GM19372 (cell line): ENCODE results near the gene DAAM2.

Source experiments
- ATAC-seq: cut with Tn5 transposase; IDR thresholded peaks from one replicate; pipeline ENCODE4 v1.9.1; 2021; ENCODE audit warnings: mild to moderate bottlenecking, low read depth, moderate library complexity; ENCODE audit not compliant: unreplicated experiment

DAAM2 gene

GRCh38 chr6:39945626-39946025 is 153.4 kb downstream of the DAAM2 start:
- no peak for ATAC-seq

DNA sequence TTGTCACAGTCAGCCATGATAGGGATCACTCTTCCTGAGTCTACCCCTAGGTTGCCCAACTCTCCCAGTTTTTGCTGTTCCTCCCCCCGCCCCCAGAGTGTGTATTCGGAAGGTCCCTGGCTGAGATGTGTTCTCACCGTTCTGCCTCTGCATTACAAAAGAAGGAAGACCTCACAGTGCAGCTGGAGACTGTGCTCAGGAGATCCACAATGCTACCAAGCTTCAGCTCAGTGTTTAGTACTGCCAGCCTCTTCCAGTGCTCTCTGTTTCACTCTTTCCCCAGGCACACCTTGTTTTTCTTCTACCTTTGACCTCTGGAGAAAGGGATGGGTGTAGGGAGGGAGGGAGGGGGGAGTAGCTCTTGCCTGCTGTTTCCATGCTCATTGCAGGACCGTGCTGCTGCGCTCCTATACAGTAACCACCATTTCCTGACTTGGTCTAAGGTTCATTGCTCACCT is 155.5 kb downstream of the DAAM2 start:
- no peak for ATAC-seq

DNA sequence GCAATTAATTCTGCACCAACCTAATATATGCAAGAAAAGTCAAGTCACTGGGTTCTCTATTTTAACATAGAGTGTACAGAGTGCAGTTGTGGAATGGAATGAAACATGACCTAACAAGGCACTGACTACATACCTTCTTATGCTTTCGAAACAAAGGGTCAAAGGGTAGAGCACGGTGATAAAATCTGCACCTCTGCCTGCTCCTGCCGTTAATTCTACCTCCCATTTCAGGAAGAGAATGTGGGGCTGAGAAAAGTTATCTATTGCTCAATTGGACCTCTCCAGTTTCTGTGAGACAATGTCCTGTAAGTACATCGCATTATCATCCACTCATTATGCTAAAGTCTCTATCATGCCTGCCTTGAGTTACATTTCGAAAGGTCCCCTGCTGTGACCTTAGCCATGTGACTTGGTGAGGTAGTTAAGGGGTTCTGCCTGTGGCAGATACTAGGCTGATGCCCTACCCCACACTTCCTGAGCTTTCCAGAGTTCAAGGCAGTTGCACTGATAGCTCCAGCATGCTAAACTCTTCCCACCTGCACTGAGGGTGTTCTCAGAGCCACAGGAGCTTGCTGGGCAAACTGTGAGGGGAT is 156.1 kb downstream of the DAAM2 start:
- ATAC-seq, result no peak

DNA sequence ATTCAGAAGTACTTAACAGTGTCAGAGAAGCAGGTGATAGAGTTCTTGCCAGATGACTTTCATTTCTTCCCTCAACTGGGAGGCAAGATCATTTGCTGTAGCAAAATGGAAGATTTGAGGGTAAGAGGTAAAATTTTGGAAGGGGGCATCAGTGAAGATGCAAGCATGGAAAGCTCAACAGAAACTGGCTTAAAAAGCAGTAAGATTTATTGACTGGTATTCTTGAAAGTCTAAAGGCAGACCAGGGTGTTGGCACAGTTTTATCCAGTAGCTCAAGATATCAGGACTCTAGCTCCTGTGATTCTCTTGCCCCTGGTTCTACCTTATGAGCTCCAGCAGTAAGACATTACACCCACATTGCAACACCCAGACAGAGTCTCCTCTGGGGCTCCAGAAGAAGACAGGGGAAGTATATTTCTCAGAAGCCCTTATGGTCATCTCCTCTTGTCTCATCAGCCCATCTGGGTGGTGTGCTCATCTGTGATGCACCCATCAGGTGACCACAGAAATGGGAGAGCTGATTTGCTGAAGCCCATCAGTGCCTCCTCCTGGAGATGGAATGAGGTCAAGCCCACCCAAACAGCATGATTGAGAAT is 158.0 kb downstream of the DAAM2 start:
- ATAC-seq, result no peak

DNA sequence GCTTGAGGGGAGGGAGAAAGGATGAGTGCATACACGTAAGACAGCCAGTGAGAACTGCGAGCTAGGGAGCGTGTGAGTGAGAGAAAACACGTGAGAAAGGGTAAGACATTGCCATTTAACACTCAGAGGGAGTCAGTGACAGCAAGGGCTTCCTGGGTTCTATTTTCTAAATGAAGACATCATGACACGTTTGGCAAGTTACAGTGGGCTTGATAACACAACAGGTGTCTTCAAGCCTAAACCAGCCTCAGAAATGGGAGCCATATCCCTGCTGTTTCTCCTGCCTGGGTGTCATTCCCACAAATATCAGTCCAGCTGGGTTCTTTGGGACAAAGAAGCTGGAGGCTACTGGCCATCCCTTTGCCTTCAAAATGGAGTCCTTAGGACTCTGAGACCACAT is 159.0 kb downstream of the DAAM2 start:
- ATAC-seq, result no peak

GRCh38 chr6:39951716-39952115 is 159.5 kb downstream of the DAAM2 start:
- no peak for ATAC-seq

- ATAC-seq, result no peak
Measured at GRCh38 chr6:39952167-39952566, 160.0 kb downstream of the DAAM2 start.

DNA sequence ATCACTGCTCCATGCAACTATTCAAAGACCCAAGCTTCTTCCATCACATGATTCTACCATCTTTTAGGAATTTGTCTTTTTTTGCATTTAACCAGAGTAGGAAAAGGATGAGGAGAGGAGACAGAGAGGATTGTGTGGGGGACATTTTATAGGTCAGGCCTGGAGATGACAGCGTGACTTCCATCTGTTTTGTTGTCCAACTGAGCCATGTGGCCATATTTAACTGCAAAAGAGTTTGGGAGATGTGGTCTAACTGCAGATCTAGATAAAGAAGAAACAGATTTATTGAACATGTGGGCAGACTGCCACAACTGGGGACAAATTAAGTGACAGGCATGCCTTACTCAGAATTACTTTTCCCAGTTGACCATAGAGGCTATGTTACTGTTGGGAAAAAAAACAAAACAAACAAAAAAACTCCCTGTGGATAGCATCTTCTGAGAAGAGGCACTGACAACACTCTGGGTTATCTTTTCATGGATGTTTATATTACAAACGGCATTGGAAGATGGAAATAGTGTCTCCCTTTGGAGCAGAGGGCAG is 161.0 kb downstream of the DAAM2 start:
- ATAC-seq, result no peak
